H1 (cell line): ENCODE results near the gene ROBO2. TPM values are rescaled to one million over a fixed set of nuclear protein-coding genes. Genes with fewer than 3 reads are reported as not detected.

Source experiments
- CTCF ChIA-PET: fragments of 300-600 bp; sonication (Branson Sonifier 250); formaldehyde crosslinking; loops from one replicate; lab custom pipeline; 2021; ENCODE audit not compliant: partially characterized antibody; lab: Charles Lee
- POLR2A ChIA-PET: fragments of 300-600 bp; sonication (Branson Sonifier 250); formaldehyde crosslinking; loops from one replicate; lab custom pipeline; 2021; ENCODE audit warnings: inconsistent platforms; ENCODE audit not compliant: partially characterized antibody; lab: Charles Lee
- DNase-seq, 2 experiments: peaks; one replicate each; pipeline versions ENCODE4 v3.0.0 to v3.0.0-alpha.2; 2010 to 2022; ENCODE audit warnings: low spot score in 2 of 2, low read depth in 1 of 2, mixed read lengths in 1 of 2
- FAIRE-seq: peaks from 2 replicates; lab custom pipeline; 2011; peaks lifted over from hg19 to GRCh38; lab: Jason Lieb, UNC
- H2AFZ ChIP-seq: 2 replicates; pipeline ENCODE4 v1.8.1; 2012; ENCODE audit warnings: low read length, inconsistent platforms
- H2AK5ac ChIP-seq: 2 replicates; pipeline ENCODE4 v1.6.1; 2013; ENCODE audit warnings: low read depth, low read length
- H2BK120ac ChIP-seq: replicated peaks from 2 replicates; pipeline ENCODE3; 2013; ENCODE audit warnings: low read depth, low read length, inconsistent platforms
- H2BK12ac ChIP-seq: 2 replicates; pipeline ENCODE4 v1.6.1; 2013; ENCODE audit warnings: low read depth, low read length
- H2BK15ac ChIP-seq: 2 replicates; pipeline ENCODE4 v1.6.1; 2013; ENCODE audit warnings: low read length
- H2BK20ac ChIP-seq: 2 replicates; pipeline ENCODE4 v1.6.1; 2013; ENCODE audit warnings: low read length
- H2BK5ac ChIP-seq: 2 replicates; pipeline ENCODE4 v1.6.1; 2013; ENCODE audit warnings: low read depth, low read length
- H3K14ac ChIP-seq: 2 replicates; pipeline ENCODE4 v1.6.1; 2013; ENCODE audit warnings: inconsistent platforms; ENCODE audit not compliant: insufficient read length
- H3K18ac ChIP-seq: 2 replicates; pipeline ENCODE4 v1.6.1; 2013; ENCODE audit warnings: low read length; ENCODE audit errors: extremely low read depth
- H3K23ac ChIP-seq: 2 replicates; pipeline ENCODE4 v1.6.1; 2013; ENCODE audit warnings: inconsistent platforms; ENCODE audit not compliant: insufficient read length
- H3K23me2 ChIP-seq: 2 replicates; pipeline ENCODE4 v1.6.1; 2013; ENCODE audit warnings: low read depth, low read length
- H3K27ac ChIP-seq: 2 replicates; pipeline ENCODE4 v1.6.1; 2011; ENCODE audit warnings: low read depth, low read length, inconsistent platforms
- H3K27me3 ChIP-seq, 4 experiments: replicated peaks in 1 of 4; 1 replicate in 1 of 4; 2 replicates in 3 of 4; pipeline versions ENCODE4 v1.6.1 to v1.8.1; 2011 to 2013; ENCODE audit warnings: low read length in 3 of 4, mild to moderate bottlenecking in 3 of 4, inconsistent platforms in 2 of 4, mixed read lengths in 2 of 4, moderate library complexity in 1 of 4; ENCODE audit not compliant: control insufficient read depth in 3 of 4, insufficient read depth in 3 of 4; ENCODE audit errors: extremely low read depth in 1 of 4
- H3K36me3 ChIP-seq, 4 experiments: 2 replicates each; pipeline versions ENCODE4 v1.6.1 to v1.8.1; 2011 to 2013; ENCODE audit warnings: mild to moderate bottlenecking in 4 of 4, low read length in 3 of 4, moderate library complexity in 2 of 4, control low read depth in 1 of 4, inconsistent platforms in 1 of 4; ENCODE audit not compliant: insufficient read depth in 4 of 4, control insufficient read depth in 2 of 4
- H3K4ac ChIP-seq: replicated peaks from 2 replicates; pipeline ENCODE3; 2013; ENCODE audit warnings: low read length, low read depth, mixed read lengths, inconsistent platforms; ENCODE audit not compliant: insufficient read length
- H3K4me1 ChIP-seq, 4 experiments: replicated peaks in 1 of 4; 1 replicate in 1 of 4; 2 replicates in 3 of 4; pipeline versions ENCODE4 v1.6.1 to v1.8.1; 2011 to 2013; ENCODE audit warnings: low read length in 3 of 4, inconsistent platforms in 2 of 4, mixed read lengths in 1 of 4; ENCODE audit not compliant: insufficient read depth in 4 of 4, control insufficient read depth in 3 of 4
- H3K4me2 ChIP-seq, 2 experiments: 2 replicates each; pipeline versions ENCODE4 v1.6.1 to v1.8.1; 2011 to 2013; ENCODE audit warnings: low read depth in 2 of 2, low read length in 2 of 2, control low read depth in 1 of 2, inconsistent platforms in 1 of 2, mild to moderate bottlenecking in 1 of 2; ENCODE audit not compliant: insufficient read depth in 1 of 2
- H3K4me3 ChIP-seq, 4 experiments: fragments of 200-600, 300-600 bp in 1 of 4; sonication (generic), shearing (Covaris generic), sonication (Bioruptor Twin) in 1 of 4; 2 replicates each; pipeline versions ENCODE4 v1.5.1 to v1.8.1; 2011 to 2016; ENCODE audit warnings: low read length in 4 of 4, low read depth in 3 of 4, control low read depth in 2 of 4, inconsistent platforms in 2 of 4, mild to moderate bottlenecking in 2 of 4, mixed read lengths in 1 of 4, moderate library complexity in 1 of 4; ENCODE audit not compliant: insufficient read depth in 2 of 4; ENCODE audit errors: extremely low read depth in 1 of 4
- H3K56ac ChIP-seq: replicated peaks from 2 replicates; pipeline ENCODE3; 2013; ENCODE audit warnings: low read depth, mild to moderate bottlenecking, mixed read lengths, low read length, inconsistent platforms; ENCODE audit not compliant: insufficient read length
- H3K79me1 ChIP-seq: 2 replicates; pipeline ENCODE4 v1.6.1; 2013; ENCODE audit warnings: low read depth, low read length, control low read depth
- H3K79me2 ChIP-seq, 2 experiments: 2 replicates each; pipeline versions ENCODE4 v1.6.1 to v1.8.1; 2012 to 2013; ENCODE audit warnings: low read length in 2 of 2, mild to moderate bottlenecking in 2 of 2, inconsistent platforms in 1 of 2; ENCODE audit not compliant: insufficient read depth in 2 of 2, control insufficient read depth in 1 of 2
- H3K9ac ChIP-seq, 4 experiments: replicated peaks in 1 of 4; 1 replicate in 1 of 4; 2 replicates in 3 of 4; pipeline versions ENCODE4 v1.6.1 to v1.8.1; 2011 to 2013; ENCODE audit warnings: low read depth in 3 of 4, low read length in 3 of 4, control low read depth in 2 of 4, mild to moderate bottlenecking in 2 of 4, moderate library complexity in 2 of 4, inconsistent platforms in 1 of 4; ENCODE audit errors: extremely low read depth in 1 of 4
- H3K9me3 ChIP-seq, 2 experiments: 2 replicates each; pipeline versions ENCODE4 v1.6.1 to v1.8.1; 2012 to 2013; ENCODE audit warnings: mild to moderate bottlenecking in 2 of 2, moderate library complexity in 2 of 2, control low read depth in 1 of 2, inconsistent platforms in 1 of 2, low read depth in 1 of 2, low read length in 1 of 2, mixed read lengths in 1 of 2; ENCODE audit not compliant: insufficient read depth in 2 of 2
- H4K20me1 ChIP-seq, 2 experiments: replicated peaks in 1 of 2; 2 replicates each; pipeline versions ENCODE3 to v1.8.1; 2011 to 2013; ENCODE audit warnings: inconsistent platforms in 2 of 2, low read length in 2 of 2, mild to moderate bottlenecking in 1 of 2; ENCODE audit not compliant: insufficient read depth in 2 of 2, control insufficient read depth in 1 of 2
- H4K5ac ChIP-seq: 2 replicates; pipeline ENCODE4 v1.6.1; 2013; ENCODE audit warnings: low read length, low read depth, mixed read lengths, inconsistent platforms; ENCODE audit not compliant: insufficient read length
- H4K8ac ChIP-seq: 2 replicates; pipeline ENCODE4 v1.8.0; 2013; ENCODE audit warnings: mild to moderate bottlenecking, moderate library complexity, low read length, inconsistent platforms; ENCODE audit not compliant: insufficient read depth; ENCODE audit errors: extremely low read depth
- H4K91ac ChIP-seq: replicated peaks from 2 replicates; pipeline ENCODE3; 2013; ENCODE audit warnings: low read length, mixed read lengths, inconsistent platforms; ENCODE audit not compliant: insufficient read length
- RFX5 ChIP-seq: IDR thresholded peaks from 2 replicates; pipeline ENCODE4 v1.6.1; 2011; ENCODE audit warnings: low read depth, low read length, improper control_type of control experiment, borderline replicate concordance
- YY1 ChIP-seq: IDR thresholded peaks from 2 replicates; pipeline ENCODE4 v1.6.1; 2011; ENCODE audit warnings: low read depth, mild to moderate bottlenecking, low read length
- WGBS, 2 experiments: shearing (Covaris generic) in 1 of 2; methylation state at CpG; one replicate each; pipeline versions ENCODE4 v1.1.6 to v1.1.7; 2013 to 2015; ENCODE audit warnings: low lambda C conversion rate in 2 of 2, mixed read lengths in 2 of 2, inconsistent platforms in 1 of 2, low coverage in 1 of 2, missing lambda C conversion rate in 1 of 2; ENCODE audit not compliant: insufficient replicate concordance in 2 of 2, insufficient coverage in 1 of 2, insufficient read length in 1 of 2; ENCODE audit errors: extremely low coverage in 1 of 2, missing lambda C conversion rate in 1 of 2; 5-methylcytosine and 5-hydroxymethylcytosine counted together
- polyA plus RNA-seq, 7 experiments: library from polyadenylated mRNA; depleted of rRNA in 3 of 7; stranded (reverse) in 5 of 7; unstranded in 2 of 7; fragments of >200 nt in 5 of 7; fragments of 200-250 nt in 2 of 7; gene quantifications; 1 replicate in 5 of 7; 2 replicates in 1 of 7; 4 replicates in 1 of 7; pipeline versions ENCODE4 v1.2.1 to v1.2.3, GENCODE V29; 2011 to 2013; ENCODE audit warnings: missing spikeins in 2 of 7, mixed read lengths in 2 of 7
- total RNA-seq: library from RNA; stranded (reverse); fragmentation: NEBNext Ultra II Directional; extraction: Animal tissue kit (Norgen Biotek cat#: 25700); gene quantifications from 2 replicates; pipeline ENCODE4 v1.2.1, GENCODE V29; 2021

Gene ROBO2
- total and polyA plus RNA-seq, 2 of the 8 experiments (the other 6 are each of a cell fraction or from before 2014, with no cell fraction given) = 1.5 to 2.9 TPM

DNA sequence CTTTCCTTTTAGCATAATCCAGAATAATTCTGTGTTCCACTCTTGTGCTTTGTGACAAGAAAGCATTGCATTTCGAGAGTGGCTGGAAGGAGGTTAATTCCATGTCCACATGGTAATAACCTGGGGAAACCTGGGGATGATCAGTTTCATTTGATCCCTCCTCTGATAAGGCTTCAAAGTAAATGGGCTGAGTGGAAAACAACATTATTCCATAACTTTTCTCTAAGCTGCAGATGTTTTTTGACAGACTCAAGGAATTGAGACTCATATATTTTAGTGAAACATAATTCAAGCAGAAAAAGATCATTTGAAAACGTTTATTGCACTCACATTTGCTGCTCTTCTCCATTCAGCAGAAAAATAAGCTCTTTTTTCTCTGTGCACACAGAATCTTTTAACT is 44.6 kb downstream of the ROBO2 start:
- Histone ChIP-seq H2AK5ac (no peak overlapping the region), H2AFZ (no peak overlapping the region), H2BK20ac (no peak overlapping the region), H3K36me3 (no peaks in the 10 kb centered on the region), H3K79me2 (no peaks in the 10 kb centered on the region), H3K4ac (no peak overlapping the region), H3K27me3 (no peaks in the 10 kb centered on the region), H2BK120ac (no peak overlapping the region), H4K8ac (no peak overlapping the region), H2BK5ac (no peak overlapping the region), H3K14ac (no peak overlapping the region), H3K4me3 (no peak overlapping the region), H3K18ac (no peak overlapping the region), H2BK15ac (no peak overlapping the region), H3K27ac (no peak overlapping the region), H2BK12ac (no peak overlapping the region), H3K4me1 (peaks cover 2 to 6% (median 4%) of the 10 kb centered on the region in 4 experiments; a peak in 5 of 7 replicates), H3K23me2 (no peaks in the 10 kb centered on the region), H3K23ac (no peak overlapping the region), H3K9ac (no peak overlapping the region), H4K20me1 (no peaks in the 10 kb centered on the region), H3K4me2 (no peak overlapping the region), H3K9me3 (no peaks in the 10 kb centered on the region), H3K56ac (no peak overlapping the region), H4K91ac (no peak overlapping the region), H3K79me1 (no peaks in the 10 kb centered on the region), H4K5ac (no peak overlapping the region)
- ChIA-PET POLR2A (no interaction called here), CTCF (interaction anchor here (1.4 to 1.6 kb wide), 2 partner anchors 9 to 17 kb away, joined by 3 read pairs; no protein-coding TSS in a partner anchor)
- DNase-seq (no peak), FAIRE-seq (no peak)
- TF ChIP-seq YY1 = no peak
- no peak for TF ChIP-seq RFX5
- 72% methylated on average over 2 of the region's 2 CpGs; no CpG with 5 or more reads in 1 of the 2 experiments for WGBS, 2 experiments
